C4-2B (cell line): ENCODE data around the gene ABI1.

ENCODE experiments used
- CTCF ChIP-seq: fragments of 450-650 bp; conservative IDR thresholded peaks from 2 replicates; pipeline ENCODE4 v1.5.1; 2017; ENCODE audit warnings: mild to moderate bottlenecking
- ZFX ChIP-seq: fragments of 450-650 bp; IDR thresholded peaks from 2 replicates; pipeline ENCODE4 v1.6.1; 2017

DNA sequence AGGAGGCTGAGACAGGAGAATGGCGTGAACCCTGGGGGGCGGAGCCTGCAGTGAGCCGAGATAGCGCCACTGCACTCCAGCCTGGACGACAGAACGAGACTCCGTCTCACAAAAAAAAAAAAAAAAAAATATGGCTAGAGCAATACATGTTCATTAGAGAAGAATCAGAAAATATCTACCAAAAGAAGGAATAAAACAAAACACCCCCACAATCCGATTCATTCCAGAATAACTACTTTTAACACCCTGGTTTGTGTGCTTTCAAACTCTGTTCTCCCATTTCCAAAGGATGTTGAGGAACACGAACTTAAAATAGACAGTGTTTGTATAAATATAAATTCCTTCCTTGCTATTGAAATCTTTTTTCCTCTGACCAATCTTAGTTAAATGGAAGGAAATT is 156.8 kb downstream of the ABI1 start:
- TF ChIP-seq CTCF (no peak), ZFX (no peak)
